Fibroblast of gingiva (primary cell): ENCODE results near the gene CHIT1.
"Not testable (repeated sequence)": the region's sequence is repeated elsewhere in the genome, so short reads cannot be mapped to it uniquely, and the experiment has no call there.

Experiments used
- DNase-seq: peaks from one replicate; pipeline ENCODE4 v3.0.0-alpha.2; 2011; ENCODE audit warnings: low read depth

The CHIT1 gene

GRCh38 chr1:203265541-203265940 is 36.1 kb upstream of the CHIT1 start:
- no peak for DNase-seq

- DNase-seq = no peak
These were observed 34.6 kb upstream of the CHIT1 start for GRCh38 chr1:203264052-203264501.

- DNase-seq = no peak
These were observed 34.0 kb upstream of the CHIT1 start for GRCh38 chr1:203263496-203263895.

- not testable (repeated sequence) for DNase-seq
These were observed 27.2 kb upstream of the CHIT1 start for GRCh38 chr1:203256636-203257035.

- DNase-seq = not testable (repeated sequence)
These were observed 25.3 kb upstream of the CHIT1 start for GRCh38 chr1:203254782-203255181.

GRCh38 chr1:203252678-203253077 is 23.2 kb upstream of the CHIT1 start:
- no peak for DNase-seq

- no peak for DNase-seq
These were observed 22.0 kb upstream of the CHIT1 start for GRCh38 chr1:203251466-203251865.

GRCh38 chr1:203250911-203251310 is 21.4 kb upstream of the CHIT1 start:
- no peak for DNase-seq

- DNase-seq = no peak
These were observed 15.3 kb upstream of the CHIT1 start for GRCh38 chr1:203244776-203245175.

- not testable (repeated sequence) for DNase-seq
These were observed 12.2 kb upstream of the CHIT1 start for GRCh38 chr1:203241708-203242107.

GRCh38 chr1:203239526-203240305 is 10.2 kb upstream of the CHIT1 start:
- DNase-seq = no peak

- no peak for DNase-seq
These were observed 9.6 kb upstream of the CHIT1 start for GRCh38 chr1:203239081-203239480.

- no peak for DNase-seq
These were observed 9.1 kb upstream of the CHIT1 start for GRCh38 chr1:203238535-203238934.

- not testable (repeated sequence) for DNase-seq
These were observed 5.4 kb upstream of the CHIT1 start for GRCh38 chr1:203234901-203235300.

- no peak for DNase-seq
These were observed 803 bp downstream of the CHIT1 start for GRCh38 chr1:203228670-203229069.

- no peak for DNase-seq
These were observed 1.9 kb downstream of the CHIT1 start for GRCh38 chr1:203227371-203228083.

GRCh38 chr1:203225071-203225470 is 4.4 kb downstream of the CHIT1 start:
- DNase-seq = no peak

GRCh38 chr1:203223012-203223775 is 6.3 kb downstream of the CHIT1 start:
- DNase-seq = no peak

- no peak for DNase-seq
These were observed 9.5 kb downstream of the CHIT1 start for GRCh38 chr1:203219934-203220333.

- no peak for DNase-seq
These were observed 10.3 kb downstream of the CHIT1 start for GRCh38 chr1:203219171-203219570.

- no peak for DNase-seq
These were observed 11.8 kb downstream of the CHIT1 start for GRCh38 chr1:203217668-203218067.

GRCh38 chr1:203217139-203217655 is 12.3 kb downstream of the CHIT1 start:
- no peak for DNase-seq
